HG03039 (cell line): ENCODE measurements around the gene TLE1.
"Not testable (repeated sequence)": the region's sequence is repeated elsewhere in the genome, so short reads cannot be mapped to it uniquely, and the experiment has no call there.

Experiments
- ATAC-seq: cut with Tn5 transposase; IDR thresholded peaks from one replicate; pipeline ENCODE4 v1.9.1; 2021; ENCODE audit warnings: mild to moderate bottlenecking, moderate library complexity; ENCODE audit not compliant: unreplicated experiment

TLE1 gene

DNA sequence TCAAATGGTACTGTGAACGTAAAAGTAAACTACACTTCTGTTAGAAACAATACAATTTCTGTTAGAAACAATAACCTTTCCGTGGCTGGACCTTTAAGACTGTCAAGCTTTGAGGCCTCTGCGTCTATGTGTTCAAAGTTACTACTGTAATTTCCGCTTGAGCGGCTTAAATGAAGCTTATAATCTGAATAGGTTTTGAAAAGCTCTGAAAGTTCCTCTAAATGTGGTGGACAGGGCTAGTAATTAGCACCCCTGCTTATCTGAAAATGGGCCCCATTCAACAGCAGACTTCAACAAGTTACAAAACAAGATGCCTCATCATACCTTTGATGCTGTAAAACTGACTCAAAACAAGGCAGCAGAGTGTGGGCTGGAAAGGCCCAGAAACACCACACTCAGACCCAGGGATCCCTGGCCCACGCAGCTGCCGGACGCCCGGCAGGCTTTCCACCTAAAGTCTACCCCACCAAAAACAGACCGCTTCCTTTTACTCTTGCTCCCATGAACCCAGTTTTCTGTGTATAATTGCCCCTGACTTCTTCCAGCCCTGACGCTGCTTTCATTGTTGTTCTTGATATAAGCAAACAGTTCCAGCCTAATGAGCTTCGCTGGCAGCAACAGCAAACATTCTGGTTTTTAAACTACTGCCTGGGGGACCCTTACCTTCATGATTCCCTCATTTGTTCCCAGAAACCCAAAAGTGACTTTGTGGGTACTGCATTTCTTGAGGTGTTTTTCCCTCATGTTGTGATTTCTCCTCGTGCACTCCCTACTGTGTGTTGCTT lies 66.7 kb downstream of the TLE1 start:
- no peak for ATAC-seq

DNA sequence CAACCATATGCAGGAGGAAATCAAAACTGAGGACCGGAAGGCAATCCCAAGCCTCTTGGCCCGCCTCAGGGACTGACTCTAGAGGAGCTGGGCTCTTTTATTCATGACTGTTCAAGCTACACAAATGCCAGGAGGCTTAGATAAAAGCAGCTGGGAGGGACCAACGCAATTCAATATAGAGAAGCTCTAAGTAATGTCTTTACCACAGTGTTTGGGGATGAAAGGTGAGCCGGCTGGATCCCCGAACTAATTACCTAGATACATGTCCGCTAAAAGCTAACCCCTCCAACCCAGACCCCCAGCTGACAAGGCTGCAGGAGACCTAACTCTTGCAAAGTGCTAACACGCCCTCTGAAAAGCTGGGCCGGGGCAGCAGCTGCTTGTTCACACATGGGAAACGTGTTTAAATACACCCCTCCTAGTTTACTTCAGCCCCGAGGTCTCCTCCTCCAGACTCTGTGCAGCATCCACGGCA lies 67.5 kb downstream of the TLE1 start:
- no peak for ATAC-seq

DNA sequence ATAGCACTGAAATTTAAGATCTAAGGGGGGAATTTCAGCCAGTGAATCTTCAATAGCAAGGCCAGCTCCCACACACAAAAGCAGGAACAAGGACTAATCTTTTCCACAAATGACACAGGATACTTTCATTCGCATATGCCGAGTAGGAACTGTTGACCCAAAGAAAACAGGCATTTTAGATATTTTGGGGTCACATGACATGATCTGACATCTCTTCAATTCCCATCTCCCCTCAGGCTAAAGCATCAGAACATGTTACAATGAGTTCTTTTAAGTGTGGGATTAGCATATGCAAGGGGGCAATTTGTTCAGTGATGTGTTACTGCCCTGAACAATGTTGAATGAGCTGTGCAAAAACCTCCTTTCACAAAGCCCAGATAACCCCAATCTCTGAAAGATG lies 68.2 kb downstream of the TLE1 start:
- no peak for ATAC-seq

DNA sequence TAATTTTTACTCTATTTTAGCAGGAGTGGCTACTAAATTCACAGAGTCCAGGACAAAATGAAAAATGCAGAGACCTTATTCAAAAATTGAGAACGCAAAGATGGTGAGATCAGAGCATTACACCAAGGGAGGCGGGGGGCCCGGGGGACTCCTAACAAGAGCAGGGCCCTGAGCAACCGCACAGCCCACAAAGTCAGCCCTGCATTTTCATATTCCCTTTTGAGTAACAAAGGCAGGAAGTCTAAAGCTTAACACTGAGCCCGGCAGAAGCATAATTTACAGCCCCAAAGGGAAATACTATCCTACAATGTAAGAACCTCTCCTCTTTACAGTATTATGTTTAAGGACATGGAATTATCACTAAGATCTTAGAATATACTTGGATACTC lies 69.4 kb downstream of the TLE1 start:
- peak; percentile 84 for ATAC-seq

DNA sequence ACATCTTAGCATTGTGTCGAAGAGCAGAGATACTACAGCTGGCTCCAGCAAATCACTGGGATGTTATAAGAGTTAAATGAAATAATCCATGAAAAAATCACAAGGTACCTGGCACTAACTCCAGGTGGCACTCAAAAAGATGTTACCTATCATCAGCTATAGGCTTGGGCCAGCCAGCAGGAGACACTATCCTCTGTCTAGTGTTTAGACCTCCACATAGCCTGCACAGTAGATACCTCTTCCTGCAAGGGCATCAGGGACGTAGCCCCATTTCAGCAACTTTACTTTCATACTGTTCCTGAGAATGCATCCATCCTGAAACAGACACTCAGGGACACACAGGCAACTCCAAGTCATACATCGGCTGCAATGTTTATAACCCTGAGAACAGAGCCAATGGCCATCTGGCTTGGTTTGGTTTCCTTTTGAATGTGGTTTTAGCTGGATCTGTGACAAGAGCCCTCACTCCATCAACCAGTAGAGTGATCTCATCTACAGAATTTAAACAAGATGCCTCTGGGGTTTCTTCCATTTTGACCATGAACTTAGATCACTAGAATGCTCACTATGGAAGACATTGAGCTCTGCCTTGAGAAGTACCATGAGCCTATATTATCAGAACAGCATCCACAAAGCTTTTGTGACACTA lies 69.9 kb downstream of the TLE1 start:
- ATAC-seq = peak; percentile 60

DNA sequence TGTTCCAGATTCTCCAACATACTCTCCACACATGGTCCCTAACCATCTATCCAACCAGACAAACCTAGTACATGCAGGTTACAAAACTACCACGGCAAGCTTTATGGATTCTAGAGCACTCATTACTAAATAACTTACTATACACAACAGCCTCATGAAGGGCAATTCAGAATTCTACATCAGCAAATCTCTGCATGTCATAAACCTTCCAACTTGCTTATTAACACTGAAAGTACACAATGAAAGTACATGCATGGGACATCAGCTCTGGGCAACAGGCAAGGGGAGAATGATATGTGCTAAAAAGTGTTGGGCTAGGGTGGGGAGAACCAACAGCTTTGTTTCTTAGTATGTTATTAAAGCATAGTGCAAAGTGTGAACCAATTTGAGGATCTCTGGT lies 70.4 kb downstream of the TLE1 start:
- ATAC-seq = no peak

DNA sequence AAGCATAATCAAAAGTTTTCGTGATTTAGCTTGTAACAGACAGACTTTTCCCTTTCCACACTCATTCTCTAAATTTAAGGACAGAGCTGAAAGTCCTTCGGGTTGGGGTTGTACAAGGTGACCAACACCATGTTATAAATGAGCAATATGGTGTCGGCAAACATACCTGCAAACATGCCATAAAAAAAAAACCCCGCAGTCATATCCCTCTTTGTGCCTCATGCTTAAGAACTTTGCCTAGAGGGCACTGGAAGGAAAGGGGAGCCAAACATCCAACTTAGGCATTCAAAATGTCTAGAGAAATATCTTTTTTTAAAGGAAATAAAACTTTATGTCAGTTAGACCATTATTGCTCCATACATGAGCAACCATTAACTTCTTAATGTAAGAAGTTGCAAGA lies 73.2 kb downstream of the TLE1 start:
- no peak for ATAC-seq

DNA sequence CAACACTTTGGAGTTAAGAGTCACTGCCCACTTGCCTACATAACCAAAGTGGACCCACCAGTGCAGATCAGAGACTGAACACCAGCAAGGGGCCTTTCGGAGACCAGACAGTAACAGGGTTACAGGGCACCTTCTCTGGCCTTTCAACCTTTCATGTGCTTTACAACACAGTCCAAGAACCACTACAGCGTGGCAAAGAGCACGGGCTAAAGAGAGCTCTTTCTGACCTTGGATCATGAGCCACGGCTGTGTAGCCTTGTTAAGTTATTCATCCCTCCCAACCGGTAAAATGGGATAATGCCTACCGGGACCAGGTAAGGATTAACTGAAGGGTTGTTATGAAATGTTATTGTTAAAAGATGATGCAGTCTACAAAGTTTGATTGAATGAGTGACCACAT lies 75.0 kb downstream of the TLE1 start:
- ATAC-seq = no peak

DNA sequence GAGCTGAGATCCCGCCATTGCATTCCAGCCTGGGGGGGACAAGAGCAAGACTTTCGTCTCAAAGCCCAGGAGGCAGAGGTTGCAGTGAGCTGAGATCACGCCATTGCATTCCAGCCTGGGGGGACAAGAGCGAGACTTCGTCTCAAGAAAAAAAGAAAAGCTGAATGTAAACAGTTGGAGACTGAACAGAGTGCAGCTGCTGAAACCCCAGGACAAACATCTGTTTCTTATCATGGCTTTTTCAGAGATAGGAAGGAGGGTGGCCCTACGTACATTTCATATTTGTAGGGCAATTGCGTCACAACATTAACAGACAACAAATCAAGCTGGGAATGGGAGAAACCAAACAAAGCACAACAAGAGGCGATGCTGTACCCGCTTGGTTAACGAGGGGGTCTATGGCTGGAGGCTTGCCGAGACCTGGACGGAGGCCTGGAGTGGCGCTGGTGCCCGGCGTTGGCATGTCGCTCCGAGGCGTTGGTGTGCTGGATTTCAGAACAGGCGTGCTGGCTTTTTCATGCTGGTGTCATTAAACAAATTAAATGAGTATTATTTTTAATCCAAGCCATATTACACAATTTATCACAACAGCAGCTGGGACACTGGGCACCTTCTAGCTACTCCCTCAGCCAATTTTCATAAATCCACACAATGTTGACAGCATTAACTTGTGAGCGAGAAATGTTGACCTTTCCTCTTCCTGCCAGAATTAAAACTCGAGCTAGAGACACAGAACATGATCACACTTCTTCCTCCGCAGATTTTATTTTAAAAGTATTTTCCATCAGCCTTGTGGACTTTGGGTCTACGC lies 76.1 kb downstream of the TLE1 start:
- ATAC-seq = no peak

DNA sequence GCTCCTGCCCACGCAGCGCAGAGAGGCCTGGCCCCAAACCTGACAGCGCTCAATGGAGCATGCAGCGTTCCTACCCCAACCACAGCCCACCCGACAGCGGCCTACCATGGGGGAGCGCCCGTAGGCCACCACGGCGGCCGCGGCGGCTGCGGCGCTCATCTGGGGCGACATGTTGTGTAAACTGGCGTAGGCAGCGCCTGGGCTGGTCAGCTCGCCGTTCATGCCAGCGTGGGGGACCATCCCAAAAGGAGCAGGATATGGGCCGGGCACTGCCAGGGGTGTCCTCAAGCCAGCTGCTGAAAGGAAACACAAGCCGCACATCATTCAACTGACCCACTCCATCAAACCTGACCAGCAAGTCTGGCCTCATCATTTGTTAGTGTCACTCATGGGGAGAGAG lies 77.7 kb downstream of the TLE1 start:
- no peak for ATAC-seq

DNA sequence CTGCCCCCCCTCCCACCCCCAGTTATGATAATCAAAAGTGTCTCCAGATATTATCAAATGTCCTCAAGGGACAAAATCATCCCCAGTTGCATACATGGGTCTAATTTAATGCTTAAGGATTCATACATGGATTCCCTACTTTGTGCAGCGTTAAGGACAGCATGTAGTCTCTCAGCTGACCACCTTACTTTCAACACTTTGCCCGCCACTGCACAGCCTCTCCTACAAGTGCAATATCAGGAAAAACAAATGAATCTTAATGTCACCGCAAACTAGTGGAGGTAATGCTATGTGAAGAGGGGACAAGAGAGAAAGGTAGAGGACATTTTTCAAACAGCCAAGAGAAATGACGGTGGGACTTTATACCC lies 78.6 kb downstream of the TLE1 start:
- no peak for ATAC-seq

DNA sequence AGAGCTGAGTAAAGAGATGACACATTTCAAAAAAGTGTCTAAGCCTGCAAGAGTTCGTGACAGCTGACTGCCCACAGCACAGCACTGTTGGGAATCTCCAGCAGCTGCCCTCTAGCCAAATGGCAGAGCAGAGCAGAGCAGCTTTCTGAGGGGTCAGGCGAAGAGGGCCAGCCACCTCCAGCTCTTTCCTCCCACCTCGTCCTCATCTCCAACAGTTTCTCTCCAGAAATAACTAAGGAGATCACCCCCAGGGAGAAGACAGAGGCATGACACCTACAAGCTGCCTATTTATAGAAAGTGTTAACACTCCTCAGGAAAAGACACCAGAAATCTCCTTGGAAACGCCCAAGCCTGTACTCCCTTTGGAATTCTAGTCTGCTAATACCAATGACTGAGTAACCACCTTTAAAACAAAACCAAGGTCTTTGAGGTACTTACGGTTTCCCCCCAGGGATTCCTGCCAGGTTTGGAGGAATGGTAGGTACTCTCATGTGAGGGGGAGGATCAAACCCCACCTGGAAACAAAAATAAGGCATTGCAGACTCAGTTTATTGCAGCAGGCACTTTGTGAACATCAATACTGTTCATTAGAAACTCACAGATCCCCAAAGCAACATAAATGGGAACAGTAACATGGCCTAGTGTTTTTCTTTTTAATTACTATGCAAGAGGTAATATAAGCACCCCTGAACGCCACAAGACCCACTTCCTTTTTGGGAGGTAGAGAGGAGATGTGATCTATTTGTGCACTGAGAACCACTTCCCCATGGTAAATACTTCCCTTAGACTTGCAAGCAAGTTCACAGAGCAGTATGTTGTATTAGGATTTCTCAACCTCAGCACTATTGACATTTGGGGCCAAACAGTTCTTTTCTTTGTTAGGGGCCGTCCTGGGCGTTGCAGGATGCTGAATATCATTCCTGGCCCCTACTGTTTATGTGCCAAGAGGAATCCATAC lies 79.3 kb downstream of the TLE1 start:
- ATAC-seq = no peak

DNA sequence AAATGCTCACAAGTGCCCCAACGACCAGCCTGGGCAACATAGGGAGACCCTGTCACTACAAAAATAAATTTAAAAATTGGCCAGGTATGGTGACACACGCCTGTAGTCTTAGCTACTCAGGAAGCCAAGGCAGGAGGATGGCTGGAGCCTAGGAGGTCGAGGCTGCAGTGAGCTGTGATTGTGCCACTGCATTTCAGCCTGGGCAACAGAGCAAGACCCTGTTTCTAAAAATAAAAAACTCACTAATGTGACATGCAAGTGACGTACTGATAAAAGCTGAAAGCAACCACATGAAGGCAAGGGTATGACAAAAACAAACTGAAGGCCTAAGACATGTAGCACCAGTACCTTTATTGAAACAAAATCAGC lies 81.1 kb downstream of the TLE1 start:
- ATAC-seq = no peak

DNA sequence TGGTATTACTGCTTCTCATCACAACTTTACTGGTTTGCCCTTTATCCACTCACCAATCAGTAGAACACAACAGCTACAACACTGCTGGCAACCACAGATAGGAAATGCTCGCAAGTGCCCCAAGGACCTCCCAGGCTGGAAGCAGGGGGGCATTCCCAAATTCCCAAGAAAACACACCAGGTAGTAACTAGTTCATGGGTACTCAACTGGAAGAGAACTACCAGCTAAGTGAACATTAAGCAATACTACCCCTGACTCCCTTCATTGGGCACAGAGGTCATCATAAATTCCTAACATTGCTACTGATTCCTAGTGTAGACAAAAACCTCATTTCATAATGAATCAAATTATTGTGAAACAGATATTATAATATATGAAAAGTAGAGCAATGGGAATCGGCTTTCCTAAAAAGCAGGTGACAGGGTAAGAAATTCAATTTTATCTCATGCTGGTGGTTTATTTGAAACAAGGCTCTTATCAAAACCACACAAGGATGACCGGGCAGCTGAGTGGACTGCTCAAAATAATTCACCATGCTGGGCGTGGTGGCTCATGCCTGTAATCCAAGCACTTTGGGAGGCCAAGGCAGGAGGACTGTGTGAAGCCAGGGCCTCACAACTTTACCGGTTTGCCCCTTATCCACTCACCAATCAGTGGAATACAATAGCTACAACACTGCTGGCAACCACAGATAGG lies 81.6 kb downstream of the TLE1 start:
- no peak for ATAC-seq

DNA sequence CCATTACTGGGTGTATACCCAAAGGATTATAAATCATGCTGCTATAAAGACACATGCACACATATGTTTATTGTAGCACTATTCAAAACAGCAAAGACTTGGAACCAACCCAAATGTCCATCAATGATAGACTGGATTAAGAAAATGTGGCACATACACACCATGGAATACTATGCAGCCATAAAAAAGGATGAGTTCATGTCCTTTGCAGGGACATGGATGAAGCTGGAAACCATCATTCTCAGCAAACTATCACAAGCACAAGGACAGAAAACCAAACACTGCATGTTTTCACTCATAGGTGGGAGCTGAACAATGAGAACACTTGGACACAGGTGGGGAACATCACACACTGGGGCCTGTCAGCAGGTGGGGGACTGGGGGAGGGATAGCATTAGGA lies 83.1 kb downstream of the TLE1 start:
- ATAC-seq = not testable (repeated sequence)

DNA sequence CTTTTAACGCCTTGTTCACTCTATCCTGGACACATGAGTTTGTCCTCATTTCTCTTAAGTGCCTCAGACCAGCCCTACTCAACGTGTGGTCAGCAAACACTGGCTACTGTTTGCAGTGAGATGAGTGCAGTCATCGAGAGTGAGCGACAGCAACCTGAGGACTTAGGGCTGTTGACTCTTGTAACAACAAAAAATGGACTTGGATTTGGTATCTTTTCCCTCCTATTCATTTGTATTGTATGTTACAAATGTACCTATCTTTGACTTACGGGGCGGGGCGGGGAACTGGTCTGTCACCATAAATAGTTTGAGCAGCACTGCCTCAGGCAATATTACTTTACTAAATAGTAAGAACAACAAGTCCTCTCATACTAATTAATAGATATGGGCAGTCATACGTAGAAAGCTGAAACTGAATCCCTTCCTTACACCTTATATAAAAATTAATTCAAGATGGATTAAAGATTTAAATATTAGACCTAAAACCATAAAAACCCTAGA lies 84.1 kb downstream of the TLE1 start:
- no peak for ATAC-seq

DNA sequence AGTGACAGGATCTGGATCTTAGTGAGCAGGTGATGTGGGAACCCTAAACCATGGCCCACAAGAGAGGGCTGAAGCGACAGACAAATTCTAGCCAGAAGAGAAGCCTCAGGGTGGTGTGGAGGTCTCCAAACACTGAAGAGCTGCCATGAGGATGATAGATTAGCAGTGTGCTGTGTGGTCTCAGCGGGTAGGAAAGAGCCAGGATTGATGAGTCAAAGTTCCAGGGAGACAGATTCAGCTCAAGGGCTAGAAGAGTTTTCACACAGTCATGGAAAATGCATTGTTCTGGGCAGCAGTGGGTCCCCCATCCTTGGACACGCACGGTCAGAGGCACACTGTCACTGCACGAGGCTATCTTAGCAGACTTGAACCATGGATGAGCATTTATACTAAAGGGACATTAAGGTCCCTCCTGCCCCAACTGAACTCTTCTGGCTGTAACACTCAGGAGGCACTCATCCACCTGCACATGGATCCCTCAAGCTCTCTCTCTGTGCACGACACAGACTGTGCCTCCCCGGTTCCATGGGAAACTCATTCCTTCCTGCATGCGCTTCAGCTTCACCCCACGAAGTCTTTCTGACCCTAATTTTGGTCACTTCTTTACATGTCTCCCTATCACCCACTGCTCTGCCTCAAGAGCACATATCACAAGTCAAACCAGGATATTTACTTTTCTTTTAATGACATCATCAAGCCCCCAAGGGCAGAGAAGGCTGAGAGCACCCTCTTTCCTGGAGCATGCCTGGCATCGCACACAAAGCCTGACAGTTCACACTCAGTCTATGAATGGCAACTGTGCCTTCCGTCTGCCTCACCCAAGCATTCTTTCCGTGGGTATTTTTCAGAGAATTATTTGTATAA lies 84.8 kb downstream of the TLE1 start:
- no peak for ATAC-seq

DNA sequence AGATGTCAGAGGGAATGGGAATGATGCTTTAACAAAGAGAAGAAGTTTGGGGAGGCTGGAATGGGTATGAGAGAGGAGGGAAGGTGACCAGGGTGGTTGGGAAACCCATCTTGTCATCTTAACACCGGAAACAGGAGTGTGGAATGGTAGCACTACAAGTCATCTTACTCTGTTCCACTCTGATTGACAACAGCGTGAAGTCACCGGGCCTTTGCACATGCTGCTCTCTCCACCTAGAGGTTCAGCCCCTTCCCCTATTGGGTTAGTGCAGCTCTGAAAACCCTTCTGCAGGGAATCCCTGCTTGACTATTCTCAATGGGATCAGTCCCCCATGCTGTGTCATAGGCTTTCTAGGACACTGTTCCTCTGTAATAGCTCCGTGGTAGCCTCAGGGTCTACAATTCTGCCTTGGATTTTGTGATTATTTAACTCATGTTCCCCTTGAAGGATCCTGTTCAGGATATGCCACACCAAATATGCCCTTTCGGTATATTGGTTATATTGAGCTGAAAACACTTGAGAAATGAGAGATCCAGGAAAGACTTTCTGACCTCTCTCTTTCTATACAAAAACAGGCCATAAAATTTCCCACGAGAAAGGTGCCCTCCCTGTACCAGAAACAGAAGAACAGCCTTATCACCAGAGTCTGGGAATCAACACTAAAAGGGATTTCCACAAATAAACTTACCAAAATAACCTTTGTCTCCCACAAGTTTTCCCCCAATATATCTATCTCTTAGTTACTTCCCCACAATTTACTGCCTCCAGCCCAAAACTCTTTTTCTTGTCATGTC lies 86.3 kb downstream of the TLE1 start:
- ATAC-seq = no peak
